ENCODE results near the gene LCN1.

- TF ChIP-seq POLR2A (IDR thresholded peaks at IDR 0.05; ENCODE audit: low read length) (no peak), GATA1 (IDR thresholded peaks at IDR 0.05; ENCODE audit: low read depth, low read length) (no peak)
Observed at GRCh38 chr9:135555910-135556309, 34.7 kb downstream of the LCN1 start.

Data from erythroblast (primary cell).